ENCODE measurements around the gene CCDC175.

DNA sequence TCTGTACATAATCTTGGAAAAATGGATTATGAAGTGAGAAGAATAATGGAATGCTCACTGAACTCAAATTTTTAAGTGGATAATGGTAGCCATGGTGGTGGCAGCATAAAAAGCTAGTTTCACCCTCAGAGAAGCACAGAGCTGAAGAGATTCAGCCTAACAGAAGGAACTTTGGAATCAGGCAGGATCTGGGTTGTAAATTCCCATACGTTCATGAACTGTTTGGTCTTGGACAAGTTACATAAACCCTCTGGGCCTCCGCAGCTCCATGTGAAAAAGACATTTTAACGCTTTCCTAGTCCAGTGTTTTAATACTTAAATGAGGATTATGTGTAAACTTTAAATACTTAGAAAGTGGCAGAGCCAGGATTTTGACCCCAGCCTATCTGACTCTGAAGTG lies 65.6 kb downstream of the CCDC175 start:
- no peak for TF ChIP-seq CTCF (IDR thresholded peaks at IDR 0.05)
- no peak for TF ChIP-seq POLR2A (IDR thresholded peaks at IDR 0.05)

Measured in uterus (tissue), 2 donors.